ENCODE measurements around the gene MAP4.

DNA sequence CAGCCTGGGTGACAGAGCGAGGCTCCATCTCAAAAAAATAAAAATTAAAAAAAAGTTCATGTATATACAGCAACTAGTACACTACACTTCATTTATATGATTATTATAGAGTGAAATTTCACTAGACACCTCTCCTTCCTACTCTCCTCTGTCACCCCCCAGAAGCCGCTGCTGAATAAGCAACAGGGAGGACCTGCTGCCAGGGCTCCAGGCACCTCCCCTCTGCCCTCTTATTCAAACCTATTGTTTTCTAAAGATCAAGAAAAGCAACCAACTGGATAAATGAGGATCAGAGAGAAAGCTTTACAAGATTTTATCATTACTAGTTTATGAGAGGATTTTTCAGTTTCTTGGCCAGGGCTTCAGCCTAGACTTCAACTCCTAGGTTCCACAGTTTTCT, 141.8 kb downstream of the MAP4 start:
- TF ChIP-seq, protein P1, sequence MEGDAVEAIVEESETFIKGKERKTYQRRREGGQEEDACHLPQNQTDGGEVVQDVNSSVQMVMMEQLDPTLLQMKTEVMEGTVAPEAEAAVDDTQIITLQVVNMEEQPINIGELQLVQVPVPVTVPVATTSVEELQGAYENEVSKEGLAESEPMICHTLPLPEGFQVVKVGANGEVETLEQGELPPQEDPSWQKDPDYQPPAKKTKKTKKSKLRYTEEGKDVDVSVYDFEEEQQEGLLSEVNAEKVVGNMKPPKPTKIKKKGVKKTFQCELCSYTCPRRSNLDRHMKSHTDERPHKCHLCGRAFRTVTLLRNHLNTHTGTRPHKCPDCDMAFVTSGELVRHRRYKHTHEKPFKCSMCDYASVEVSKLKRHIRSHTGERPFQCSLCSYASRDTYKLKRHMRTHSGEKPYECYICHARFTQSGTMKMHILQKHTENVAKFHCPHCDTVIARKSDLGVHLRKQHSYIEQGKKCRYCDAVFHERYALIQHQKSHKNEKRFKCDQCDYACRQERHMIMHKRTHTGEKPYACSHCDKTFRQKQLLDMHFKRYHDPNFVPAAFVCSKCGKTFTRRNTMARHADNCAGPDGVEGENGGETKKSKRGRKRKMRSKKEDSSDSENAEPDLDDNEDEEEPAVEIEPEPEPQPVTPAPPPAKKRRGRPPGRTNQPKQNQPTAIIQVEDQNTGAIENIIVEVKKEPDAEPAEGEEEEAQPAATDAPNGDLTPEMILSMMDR (conservative IDR thresholded peaks at IDR 0.05 in 1 of 2, IDR thresholded peaks at IDR 0.05 in 1 of 2; ENCODE audit: low read depth in 1 of 2, low read length in 2 of 2) = no peak
- no peak for TF ChIP-seq EZH2 (IDR thresholded peaks at IDR 0.05; ENCODE audit: low read length, missing control alignments)

Measured in fibroblast of lung (primary cell).